Neural progenitor cell (in vitro differentiated cells): ENCODE measurements around the gene VAMP3. TPM values are rescaled to one million over a fixed set of nuclear protein-coding genes. Genes with fewer than 3 reads are reported as not detected.

Experiments
- DNase-seq: peaks from one replicate; pipeline ENCODE4 v3.0.0-alpha.2; 2016; ENCODE audit warnings: low spot score
- H2AFZ ChIP-seq: fragments of 200-600 bp; sonication (generic); replicated peaks from 2 replicates; pipeline ENCODE4 v1.6.1; 2016; ENCODE audit warnings: antibody characterized with exemption
- H3F3A ChIP-seq: fragments of 200-600 bp; sonication (generic); 2 replicates; pipeline ENCODE4 v1.6.1; 2016; ENCODE audit warnings: antibody characterized with exemption, low read depth
- H3K27ac ChIP-seq: fragments of 200-600 bp; sonication (generic); 2 replicates; pipeline ENCODE4 v1.5.1; 2016; ENCODE audit warnings: mild to moderate bottlenecking
- H3K27me3 ChIP-seq: fragments of 200-600 bp; sonication (generic); 2 replicates; pipeline ENCODE4 v1.6.1; 2016; ENCODE audit warnings: mild to moderate bottlenecking, moderate library complexity
- H3K36me3 ChIP-seq: fragments of 200-600 bp; sonication (generic); 2 replicates; pipeline ENCODE4 v1.5.1; 2016
- H3K4me1 ChIP-seq: fragments of 200-600 bp; sonication (generic); 2 replicates; pipeline ENCODE4 v1.6.1; 2016; ENCODE audit warnings: mixed run types
- H3K4me2 ChIP-seq: fragments of 200-600 bp; sonication (generic); 2 replicates; pipeline ENCODE4 v1.6.1; 2016
- H3K4me3 ChIP-seq: fragments of 200-600 bp; sonication (generic); 2 replicates; pipeline ENCODE4 v1.5.1; 2016
- H3K79me2 ChIP-seq: fragments of 200-600 bp; sonication (generic); 2 replicates; pipeline ENCODE4 v1.6.1; 2016; ENCODE audit warnings: low read depth
- H3K9ac ChIP-seq: fragments of 200-600 bp; sonication (generic); 2 replicates; pipeline ENCODE4 v1.6.1; 2016
- H3K9me3 ChIP-seq: fragments of 200-600 bp; sonication (generic); 2 replicates; pipeline ENCODE4 v1.5.1; 2016; ENCODE audit warnings: low read depth
- H4K20me1 ChIP-seq: fragments of 200-600 bp; sonication (generic); 2 replicates; pipeline ENCODE4 v1.6.1; 2016; ENCODE audit warnings: low read depth
- H3K27ac Mint-ChIP-seq: 3 replicates; pipeline ENCODE4 v1.8.0; 2021; ENCODE audit warnings: mixed read lengths
- H3K27me3 Mint-ChIP-seq: 2 replicates; pipeline ENCODE4 v1.8.0; 2022; ENCODE audit warnings: low read depth, mild to moderate bottlenecking, inconsistent platforms, moderate library complexity, mixed read lengths; ENCODE audit not compliant: insufficient read depth
- H3K36me3 Mint-ChIP-seq: 3 replicates; pipeline ENCODE4 v1.8.0; 2021; ENCODE audit warnings: mixed read lengths
- H3K4me1 Mint-ChIP-seq: 3 replicates; pipeline ENCODE4 v1.8.0; 2021; ENCODE audit warnings: mixed read lengths
- H3K4me3 Mint-ChIP-seq: 3 replicates; pipeline ENCODE4 v1.8.0; 2021; ENCODE audit warnings: mild to moderate bottlenecking, moderate library complexity, mixed read lengths
- H3K9me3 Mint-ChIP-seq: 3 replicates; pipeline ENCODE4 v1.8.0; 2020; ENCODE audit warnings: mixed read lengths
- EZH2 ChIP-seq: fragments of 200-600 bp; sonication (generic); IDR thresholded peaks from 2 replicates; pipeline ENCODE4 v1.6.1; 2017; ENCODE audit warnings: antibody characterized with exemption, mild to moderate bottlenecking, moderate library complexity
- EZH2phosphoT487 ChIP-seq: fragments of 200-600 bp; sonication (generic); IDR thresholded peaks from 2 replicates; pipeline ENCODE4 v1.6.1; 2017; ENCODE audit warnings: antibody characterized with exemption
- total RNA-seq: library from RNA; depleted of rRNA; stranded (reverse); fragments of >200 nt; gene quantifications from 2 replicates; pipeline ENCODE4 v1.2.3, GENCODE V29; 2015; ENCODE audit warnings: low replicate concordance
- TF ChIP-seq, protein P1 (sequence below): fragments of 200-600 bp; sonication (generic); IDR thresholded peaks from 2 replicates; pipeline ENCODE4 v1.5.1; 2017; ENCODE audit warnings: antibody characterized with exemption, mild to moderate bottlenecking

The VAMP3 gene
- total RNA-seq, 1 donor from 2014 or later: 66.6 TPM

DNA sequence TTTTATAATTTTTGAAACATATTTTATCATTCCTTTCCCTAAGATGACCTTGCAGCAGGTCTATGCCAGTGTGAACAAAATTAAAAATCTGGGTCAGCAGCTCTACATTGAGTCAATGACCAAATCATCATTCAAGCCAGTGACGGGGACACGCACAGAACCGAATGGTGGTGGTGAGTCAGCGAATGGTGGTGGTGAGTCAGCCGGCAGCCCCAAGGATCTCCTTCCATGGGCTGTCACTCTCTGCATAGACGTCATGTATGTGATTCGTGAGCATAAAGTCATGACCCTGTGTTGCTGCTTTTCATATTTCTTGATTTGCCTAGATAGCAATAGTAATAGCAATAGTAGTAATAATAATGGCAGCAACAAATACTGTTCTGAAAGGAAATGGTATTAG, 39.3 kb downstream of the VAMP3 start:
- peaks cover 2% of the 10 kb centered on the region for H3K27me3 Mint-ChIP-seq
- Histone ChIP-seq H2AFZ (no peak overlapping the region), H3K9me3 (no peaks in the 10 kb centered on the region), H3K79me2 (no peaks in the 10 kb centered on the region), H4K20me1 (no peaks in the 10 kb centered on the region), H3K9ac (no peak overlapping the region), H3K4me1 (no peaks in the 10 kb centered on the region), H3K4me2 (no peak overlapping the region), H3F3A (no peaks in the 10 kb centered on the region), H3K36me3 (peaks cover 3% of the 10 kb centered on the region), H3K4me3 (no peak overlapping the region), H3K27me3 (no peaks in the 10 kb centered on the region), H3K27ac (no peak overlapping the region)
- H3K4me3 Mint-ChIP-seq: no peak overlapping the region
- H3K36me3 Mint-ChIP-seq: peaks cover 32% of the 10 kb centered on the region
- no peak overlapping the region for H3K27ac Mint-ChIP-seq
- DNase-seq: no peak
- peaks cover 18% of the 10 kb centered on the region for H3K9me3 Mint-ChIP-seq
- no peaks in the 10 kb centered on the region for H3K4me1 Mint-ChIP-seq
- TF ChIP-seq EZH2phosphoT487 (no peak), EZH2 (no peak)
- TF ChIP-seq, protein P1, sequence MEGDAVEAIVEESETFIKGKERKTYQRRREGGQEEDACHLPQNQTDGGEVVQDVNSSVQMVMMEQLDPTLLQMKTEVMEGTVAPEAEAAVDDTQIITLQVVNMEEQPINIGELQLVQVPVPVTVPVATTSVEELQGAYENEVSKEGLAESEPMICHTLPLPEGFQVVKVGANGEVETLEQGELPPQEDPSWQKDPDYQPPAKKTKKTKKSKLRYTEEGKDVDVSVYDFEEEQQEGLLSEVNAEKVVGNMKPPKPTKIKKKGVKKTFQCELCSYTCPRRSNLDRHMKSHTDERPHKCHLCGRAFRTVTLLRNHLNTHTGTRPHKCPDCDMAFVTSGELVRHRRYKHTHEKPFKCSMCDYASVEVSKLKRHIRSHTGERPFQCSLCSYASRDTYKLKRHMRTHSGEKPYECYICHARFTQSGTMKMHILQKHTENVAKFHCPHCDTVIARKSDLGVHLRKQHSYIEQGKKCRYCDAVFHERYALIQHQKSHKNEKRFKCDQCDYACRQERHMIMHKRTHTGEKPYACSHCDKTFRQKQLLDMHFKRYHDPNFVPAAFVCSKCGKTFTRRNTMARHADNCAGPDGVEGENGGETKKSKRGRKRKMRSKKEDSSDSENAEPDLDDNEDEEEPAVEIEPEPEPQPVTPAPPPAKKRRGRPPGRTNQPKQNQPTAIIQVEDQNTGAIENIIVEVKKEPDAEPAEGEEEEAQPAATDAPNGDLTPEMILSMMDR: no peak

DNA sequence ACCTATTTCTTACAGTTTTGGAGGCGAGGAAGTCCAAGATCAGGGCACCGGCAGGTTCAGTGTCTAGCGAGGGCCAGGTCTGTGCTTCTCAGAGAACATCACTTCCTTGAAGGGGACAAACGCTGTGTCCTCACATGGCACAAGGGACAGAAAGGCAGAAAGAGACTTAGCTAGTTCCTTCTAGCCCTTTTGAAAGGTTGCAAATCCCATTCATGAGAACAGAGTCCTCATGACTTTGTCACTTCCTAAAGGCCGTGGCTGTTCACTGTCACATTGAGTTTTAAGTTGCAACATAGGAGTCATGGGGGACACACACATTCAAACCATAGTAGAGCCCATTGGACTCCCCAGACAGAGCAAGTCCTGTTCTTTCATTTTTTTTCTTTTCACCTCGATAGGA, 40.4 kb downstream of the VAMP3 start:
- peaks cover 33% of the 10 kb centered on the region for H3K36me3 Mint-ChIP-seq
- Histone ChIP-seq H2AFZ (no peak overlapping the region), H3K4me1 (no peaks in the 10 kb centered on the region), H3K4me3 (no peak overlapping the region), H3K9ac (no peak overlapping the region), H3F3A (no peaks in the 10 kb centered on the region), H3K36me3 (peaks cover 3% of the 10 kb centered on the region), H3K9me3 (no peaks in the 10 kb centered on the region), H3K4me2 (no peak overlapping the region), H3K27me3 (no peaks in the 10 kb centered on the region), H3K27ac (no peak overlapping the region), H3K79me2 (no peaks in the 10 kb centered on the region), H4K20me1 (no peaks in the 10 kb centered on the region)
- TF ChIP-seq EZH2 (no peak), EZH2phosphoT487 (no peak)
- TF ChIP-seq, protein P1: no peak
- H3K9me3 Mint-ChIP-seq: peaks cover 18% of the 10 kb centered on the region
- no peak for DNase-seq
- no peak overlapping the region for H3K27ac Mint-ChIP-seq
- peaks cover 2% of the 10 kb centered on the region for H3K27me3 Mint-ChIP-seq
- H3K4me3 Mint-ChIP-seq: no peak overlapping the region
- no peaks in the 10 kb centered on the region for H3K4me1 Mint-ChIP-seq

DNA sequence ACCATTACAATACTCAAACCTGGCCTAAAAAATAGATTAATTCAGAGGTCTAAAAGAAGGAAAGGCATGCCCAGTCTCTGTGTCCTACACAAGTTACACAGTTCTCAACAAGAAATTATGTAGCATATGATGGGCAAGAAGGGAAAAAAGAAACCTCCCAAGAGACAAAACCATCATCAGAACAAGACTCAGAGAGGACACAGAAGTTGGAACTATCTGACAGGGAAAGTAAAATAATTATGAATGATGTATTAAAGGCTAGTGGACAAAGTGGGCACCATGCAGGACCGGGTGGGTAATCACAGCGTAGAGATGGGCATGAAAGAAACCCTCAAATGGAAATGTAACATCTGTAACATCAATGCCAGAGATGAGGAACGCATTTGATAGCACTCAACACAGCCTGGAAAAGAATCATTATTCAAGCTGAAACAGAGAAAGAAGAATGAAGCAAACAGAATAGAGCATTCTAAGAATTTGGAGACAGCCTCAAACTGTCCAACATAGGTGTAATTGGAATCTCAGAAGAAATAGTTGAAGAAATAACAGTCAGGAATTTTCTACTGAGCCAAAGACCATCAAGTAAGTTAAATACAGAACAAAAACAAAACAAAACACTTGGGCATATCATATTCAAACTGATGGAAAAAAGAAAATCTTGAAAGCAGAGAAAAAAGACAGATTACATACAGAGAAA, 42.7 kb downstream of the VAMP3 start:
- H3K4me2 ChIP-seq: no peak overlapping the region
- Mint-ChIP-seq H3K4me1 (no peaks in the 10 kb centered on the region), H3K4me3 (no peak overlapping the region), H3K27ac (no peak overlapping the region), H3K9me3 (peaks cover 18% of the 10 kb centered on the region), H3K36me3 (peaks cover 33% of the 10 kb centered on the region), H3K27me3 (no peaks in the 10 kb centered on the region)
- no peaks in the 10 kb centered on the region for H3K79me2 ChIP-seq
- no peak overlapping the region for H3K27ac ChIP-seq
- no peak overlapping the region for H3K9ac ChIP-seq
- H3K9me3 ChIP-seq: no peaks in the 10 kb centered on the region
- H3K4me3 ChIP-seq: no peak overlapping the region
- TF ChIP-seq, protein P1: no peak
- no peaks in the 10 kb centered on the region for H3K4me1 ChIP-seq
- no peaks in the 10 kb centered on the region for H3K27me3 ChIP-seq
- no peaks in the 10 kb centered on the region for H4K20me1 ChIP-seq
- no peak overlapping the region for H2AFZ ChIP-seq
- H3F3A ChIP-seq: no peaks in the 10 kb centered on the region
- peaks cover 3% of the 10 kb centered on the region for H3K36me3 ChIP-seq
- DNase-seq: no peak
